PC-3 (cell line): ENCODE data around the gene ZMIZ1. TPM values are rescaled to one million over a fixed set of nuclear protein-coding genes. Genes with fewer than 3 reads are reported as not detected.

Experiments
- ATAC-seq: fragments of 200-7000 bp; cut with Tn5 transposase; 2 replicates; pipeline ENCODE4 v1.9.1; 2020; ENCODE audit warnings: mild to moderate bottlenecking, moderate library complexity
- BruUV-seq: library from RNA; stranded (reverse); fragments of 400-500 nt; replicated peaks from 2 replicates; lab custom pipeline; 2021; lab: Mats Ljungman, UMichigan
- CTCF ChIA-PET: fragments of 300-600 bp; sonication (Branson Sonifier 250); formaldehyde crosslinking; loops from one replicate; lab custom pipeline; 2022; ENCODE audit warnings: antibody characterized with exemption; lab: Charles Lee
- POLR2A ChIA-PET: fragments of 300-600 bp; sonication (Branson Sonifier 250); formaldehyde crosslinking; loops from one replicate; lab custom pipeline; 2022; ENCODE audit warnings: antibody characterized with exemption; ENCODE audit not compliant: unreplicated experiment; lab: Charles Lee
- DNase-seq: peaks from one replicate; pipeline ENCODE4 v3.0.0-alpha.2; 2015
- H2AFZ ChIP-seq: fragments of 300-600 bp; sonication (generic); 2 replicates; pipeline ENCODE4 v1.6.0; 2016; ENCODE audit warnings: antibody characterized with exemption, low read length
- H3F3A ChIP-seq: fragments of 300-600 bp; sonication (generic); one replicate; pipeline ENCODE4 v1.6.0; 2017; ENCODE audit warnings: antibody characterized with exemption, low read length, control low read depth, mild to moderate bottlenecking; ENCODE audit not compliant: unreplicated experiment
- H3K27ac ChIP-seq: fragments of 300-600 bp; sonication (generic); 2 replicates; pipeline ENCODE4 v1.5.1; 2016; ENCODE audit warnings: mild to moderate bottlenecking, low read length
- H3K27me3 ChIP-seq: fragments of 300-600 bp; sonication (generic); 2 replicates; pipeline ENCODE4 v1.6.1; 2016; ENCODE audit warnings: low read length, mixed read lengths
- H3K36me3 ChIP-seq: fragments of 300-600 bp; sonication (generic); 2 replicates; pipeline ENCODE4 v1.6.1; 2016; ENCODE audit warnings: low read depth, mixed run types, low read length, mixed read lengths
- H3K4me1 ChIP-seq: fragments of 300-600 bp; sonication (generic); 2 replicates; pipeline ENCODE4 v1.5.1; 2016; ENCODE audit warnings: low read length; ENCODE audit not compliant: insufficient read depth
- H3K4me2 ChIP-seq: fragments of 300-600 bp; sonication (generic); 2 replicates; pipeline ENCODE4 v1.6.0; 2016; ENCODE audit warnings: low read length
- H3K4me3 ChIP-seq: fragments of 300-600 bp; sonication (generic); 2 replicates; pipeline ENCODE4 v1.5.1; 2016; ENCODE audit warnings: mild to moderate bottlenecking, low read length, mixed read lengths
- H3K79me2 ChIP-seq: fragments of 300-600 bp; sonication (generic); 2 replicates; pipeline ENCODE4 v1.6.1; 2017; ENCODE audit warnings: low read length, mixed read lengths
- H3K9ac ChIP-seq: fragments of 300-600 bp; sonication (generic); 2 replicates; pipeline ENCODE4 v1.6.0; 2016; ENCODE audit warnings: mild to moderate bottlenecking, low read length
- H3K9me2 ChIP-seq: fragments of 300-600 bp; sonication (generic); replicated peaks from 2 replicates; pipeline ENCODE4 v1.6.1; 2016; ENCODE audit warnings: mixed run types, low read length, mixed read lengths
- H3K9me3 ChIP-seq: fragments of 300-600 bp; sonication (generic); 2 replicates; pipeline ENCODE4 v1.6.1; 2016; ENCODE audit warnings: low read length, mixed read lengths
- H4K20me1 ChIP-seq: fragments of 300-600 bp; sonication (generic); 2 replicates; pipeline ENCODE4 v1.6.1; 2016; ENCODE audit warnings: low read length, mixed read lengths
- CTCF ChIP-seq: fragments of 300-600 bp; sonication (generic); conservative IDR thresholded peaks from 2 replicates; pipeline ENCODE4 v1.5.1; 2017; ENCODE audit warnings: antibody characterized with exemption, low read depth, mild to moderate bottlenecking, low read length
- EZH2 ChIP-seq: fragments of 300-600 bp; sonication (generic); IDR thresholded peaks from one replicate; pipeline ENCODE4 v1.6.1; 2017; ENCODE audit warnings: antibody characterized with exemption, mild to moderate bottlenecking, low read length; ENCODE audit not compliant: unreplicated experiment
- EZH2phosphoT487 ChIP-seq: fragments of 300-600 bp; sonication (generic); IDR thresholded peaks from 2 replicates; pipeline ENCODE4 v1.6.1; 2018; ENCODE audit warnings: mild to moderate bottlenecking, antibody characterized with exemption, low read length, borderline replicate concordance
- intact Hi-C: fragments of 100-400 bp; cut with micrococcal nuclease; formaldehyde crosslinking; loops from 2 replicates; pipeline ENCODE4 v1.9.0; 2023
- total RNA-seq: library from RNA; depleted of rRNA; stranded (reverse); fragments of >200 nt; gene quantifications from 2 replicates; pipeline ENCODE4 v1.2.3, GENCODE V29; 2014

ZMIZ1 gene
- total RNA-seq, 1 experiment from 2014 or later, result 55.4 TPM

GRCh38 chr10:79116801-79117723, 48.3 kb downstream of the ZMIZ1 start:
- H3K4me1 ChIP-seq, result peaks cover 17% of the 10 kb centered on the region
- CTCF ChIA-PET, result no interaction called here
- H3K9me2 ChIP-seq, result no peaks in the 10 kb centered on the region
- H3K9me3 ChIP-seq, result no peaks in the 10 kb centered on the region
- H3K27ac ChIP-seq, result no peak overlapping the region
- no peaks in the 10 kb centered on the region for H3F3A ChIP-seq
- no peak overlapping the region for H3K4me2 ChIP-seq
- TF ChIP-seq EZH2 (no peak), EZH2phosphoT487 (no peak), CTCF (no peak)
- no peak overlapping the region for H2AFZ ChIP-seq
- ATAC-seq (no peak), DNase-seq (no peak)
- peaks cover 60% of the 10 kb centered on the region for H3K79me2 ChIP-seq
- no peak overlapping the region for H3K9ac ChIP-seq
- intact Hi-C loops, result no loop called here
- no peak overlapping the region for H3K4me3 ChIP-seq
- H3K36me3 ChIP-seq, result peaks cover 23% of the 10 kb centered on the region
- BruUV-seq, result no TSS peak
- POLR2A ChIA-PET, result no interaction called here
- H4K20me1 ChIP-seq, result no peaks in the 10 kb centered on the region
- H3K27me3 ChIP-seq, result no peaks in the 10 kb centered on the region

GRCh38 chr10:79118286-79119202, 49.8 kb downstream of the ZMIZ1 start:
- Histone ChIP-seq H2AFZ (no peak overlapping the region), H3K4me1 (peaks cover 2% of the 10 kb centered on the region), H3K4me3 (no peak overlapping the region), H3K4me2 (no peak overlapping the region), H3K9ac (no peak overlapping the region), H3K79me2 (peaks cover 45% of the 10 kb centered on the region), H3K27me3 (no peaks in the 10 kb centered on the region), H3K27ac (no peak overlapping the region), H3K9me2 (no peaks in the 10 kb centered on the region), H3F3A (no peaks in the 10 kb centered on the region), H3K36me3 (peaks cover 26% of the 10 kb centered on the region), H3K9me3 (no peaks in the 10 kb centered on the region), H4K20me1 (no peaks in the 10 kb centered on the region)
- POLR2A ChIA-PET, result no interaction called here
- CTCF ChIA-PET, result no interaction called here
- TF ChIP-seq CTCF, result no peak
- TF ChIP-seq EZH2phosphoT487, result no peak
- TF ChIP-seq EZH2, result no peak
- intact Hi-C loops, result no loop called here
- no peak for ATAC-seq
- no peak for DNase-seq
- BruUV-seq, result no TSS peak
